Measurements from ENCODE around the gene VIL1. TPM values are rescaled to one million over a fixed set of nuclear protein-coding genes. Genes with fewer than 3 reads are reported as not detected.

The VIL1 gene
- total and polyA plus RNA-seq, 9 of the 15 experiments (the other 6 are each of a cell fraction or from before 2014, with no cell fraction given): 0.51 to 2.7 (median 1.2) TPM

DNA sequence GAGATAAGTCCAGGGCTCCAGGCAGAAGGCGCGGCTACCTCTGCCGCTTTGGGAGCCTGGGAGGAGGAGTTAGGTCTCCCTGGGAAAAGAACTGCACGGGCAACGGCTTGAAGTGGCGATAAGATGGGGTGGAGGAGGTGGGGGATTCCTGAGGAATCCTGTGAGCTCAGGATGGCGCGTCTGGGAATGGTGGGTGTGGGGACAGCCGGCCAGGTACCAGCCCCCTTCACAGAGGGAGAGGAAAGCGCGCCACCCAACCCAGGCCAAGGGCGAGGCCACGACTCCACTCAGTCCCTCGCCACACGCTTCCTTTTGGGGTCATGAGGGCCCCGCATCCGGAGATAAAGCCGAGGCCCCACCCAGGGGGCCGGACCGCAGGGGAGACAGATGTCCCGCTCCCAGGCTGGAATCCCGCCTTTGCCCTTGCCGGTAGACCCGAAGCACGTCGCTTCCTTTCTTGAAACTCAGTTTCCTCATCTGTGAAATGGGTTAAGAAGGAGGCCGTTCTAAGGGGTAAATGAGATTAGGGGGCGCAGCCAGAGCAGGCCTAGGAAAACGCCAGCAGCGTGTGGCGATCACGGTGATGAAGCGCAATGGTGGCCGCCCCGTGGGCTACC is 21.0 kb upstream of the VIL1 start (continued):
- TF ChIP-seq HNRNPUL1 (IDR thresholded peaks at IDR 0.05; ENCODE audit: low read length) (no peak), MBD2 (IDR thresholded peaks at IDR 0.05; ENCODE audit: borderline replicate concordance, low read depth) (peak; percentile 30; the same call in 1 of the 2 replicates), KDM5B (IDR thresholded peaks at IDR 0.05; ENCODE audit: insufficient replicate concordance, low read depth, low read length) (peak; percentile 85), ARID3B (CRISPR knock-in tag; IDR thresholded peaks at IDR 0.05; ENCODE audit: borderline replicate concordance) (no peak), LCOR (CRISPR knock-in tag; IDR thresholded peaks at IDR 0.05) (peak; percentile 91), KAT8 (IDR thresholded peaks at IDR 0.05; ENCODE audit: low read depth) (no peak), ZNF76 (CRISPR knock-in tag; IDR thresholded peaks at IDR 0.05; ENCODE audit: borderline replicate concordance) (no peak), SP1 (CRISPR knock-in tag; IDR thresholded peaks at IDR 0.05) (peak; percentile 57; the same call in 1 of the 2 replicates), TBP (optimal IDR thresholded peaks at IDR 0.05; ENCODE audit: low read depth, low read length) (peak; percentile 39), HSF4 (CRISPR knock-in tag; IDR thresholded peaks at IDR 0.05; ENCODE audit: borderline replicate concordance) (no peak), NCOR1 (IDR thresholded peaks at IDR 0.05) (peak; percentile 73; the same call in 1 of the 2 replicates), CBFA2T3 (IDR thresholded peaks at IDR 0.05) (peak; percentile 80), ZNF512 (tag; IDR thresholded peaks at IDR 0.05) (no peak), HBP1 (CRISPR knock-in tag; IDR thresholded peaks at IDR 0.05) (peak; percentile 55; the same call in 1 of the 2 replicates), BRCA1 (IDR thresholded peaks at IDR 0.05) (no peak), BRCA1 (CRISPR knock-in tag; IDR thresholded peaks at IDR 0.05) (no peak), ATF3 (IDR thresholded peaks at IDR 0.05) (no peak), ATF3 (CRISPR knock-in tag; conservative IDR thresholded peaks at IDR 0.05) (peak; percentile 53; the same call in 1 of the 2 replicates), MAZ (CRISPR knock-in tag; conservative IDR thresholded peaks at IDR 0.05 in 1 of 2, IDR thresholded peaks at IDR 0.05 in 1 of 2) (peak; percentile 55 to 83), CCNT2 (IDR thresholded peaks at IDR 0.05; ENCODE audit: borderline replicate concordance, extremely low read depth, insufficient read length, low read depth, low read length) (peak; percentile 80), SNAPC5 (CRISPR knock-in tag; IDR thresholded peaks at IDR 0.05) (no peak), ESRRA (IDR thresholded peaks at IDR 0.05; ENCODE audit: borderline replicate concordance, low read depth) (peak; percentile 95), ELF2 (CRISPR knock-in tag; IDR thresholded peaks at IDR 0.05) (0 out of 2 replicates have a peak, but pooled peaks have one; percentile 53), POLR2H (tag; IDR thresholded peaks at IDR 0.05; ENCODE audit: low read depth) (peak; percentile 85)

Data from K562 (cell line).